Measurements from ENCODE around the gene PRLR. TPM values are rescaled to one million over a fixed set of nuclear protein-coding genes. Genes with fewer than 3 reads are reported as not detected.
"Not testable (repeated sequence)": the region's sequence is repeated elsewhere in the genome, so short reads cannot be mapped to it uniquely, and the experiment has no call there.

The PRLR gene
- total RNA-seq, 1 experiment from 2014 or later = not detected

DNA sequence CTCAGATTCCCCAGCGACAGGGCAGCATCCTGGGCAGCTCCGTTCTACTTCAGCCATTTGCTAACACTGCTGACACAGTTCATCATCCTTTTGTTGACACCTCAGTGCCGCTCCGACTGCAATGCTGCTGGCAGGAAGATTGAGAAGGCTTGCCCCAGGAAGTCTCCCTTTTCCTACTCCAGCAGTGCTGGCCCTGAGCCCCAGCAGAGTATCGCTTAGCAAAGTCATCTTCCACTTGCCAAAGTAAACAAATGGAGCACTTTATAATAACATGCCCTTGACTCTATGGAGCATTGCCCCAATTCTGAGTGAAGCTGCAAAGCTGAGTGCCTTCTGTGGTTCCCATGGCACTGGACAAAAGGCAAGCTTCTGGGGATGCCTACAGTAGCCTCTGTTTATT, 32.2 kb downstream of the PRLR start:
- DNase-seq = no peak
- Histone ChIP-seq H3K4me3 (ENCODE audit: low read length) (no peak overlapping the region), H3K4me2 (ENCODE audit: low read depth, low read length, poor library complexity, severe bottlenecking) (no peak overlapping the region), H3K36me3 (ENCODE audit: insufficient read depth, low read length) (no peaks in the 10 kb centered on the region), H3K4me1 (ENCODE audit: low read length) (peaks cover 11% of the 10 kb centered on the region), H2AFZ (ENCODE audit: low read length) (no peak overlapping the region), H3K9me3 (ENCODE audit: low read length) (no peaks in the 10 kb centered on the region), H3K27ac (ENCODE audit: low read length) (no peak overlapping the region), H3K9me2 (replicated peaks; ENCODE audit: insufficient read depth, low read length) (no peaks in the 10 kb centered on the region), H3K79me2 (ENCODE audit: low read length) (no peaks in the 10 kb centered on the region), H4K20me1 (ENCODE audit: insufficient read depth, low read depth, low read length) (no peaks in the 10 kb centered on the region; the same call in 1 of the 2 replicates), H3K27me3 (ENCODE audit: low read length) (no peaks in the 10 kb centered on the region), H3K9ac (ENCODE audit: low read length) (no peak overlapping the region)

DNA sequence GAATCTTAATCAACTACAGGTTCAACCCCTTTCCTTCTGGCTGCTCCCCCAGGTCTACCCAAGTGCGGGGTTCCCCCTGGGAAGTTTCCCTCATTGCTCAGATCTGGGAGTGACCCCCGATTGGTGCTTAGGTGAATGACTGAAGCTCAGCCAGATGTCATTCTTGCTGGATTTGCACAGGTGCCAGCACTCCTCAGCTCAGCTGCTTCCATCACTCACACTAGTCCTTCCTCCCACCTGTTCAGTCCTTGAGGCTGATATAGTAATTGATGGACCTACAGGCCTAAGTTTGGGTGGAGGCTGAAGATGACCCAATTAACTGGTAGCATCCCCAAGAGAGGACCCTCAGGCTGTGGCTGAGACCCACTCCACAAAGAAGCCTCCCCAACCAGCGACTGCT, 32.9 kb downstream of the PRLR start:
- no peak overlapping the region for H2AFZ ChIP-seq (ENCODE audit: low read length)
- H3K4me3 ChIP-seq (ENCODE audit: low read length) = no peak overlapping the region
- H3K27ac ChIP-seq (ENCODE audit: low read length) = no peak overlapping the region
- H3K4me1 ChIP-seq (ENCODE audit: low read length) = peaks cover 11% of the 10 kb centered on the region
- H3K9me3 ChIP-seq (ENCODE audit: low read length) = no peaks in the 10 kb centered on the region
- no peaks in the 10 kb centered on the region for H3K36me3 ChIP-seq (ENCODE audit: insufficient read depth, low read length)
- H3K27me3 ChIP-seq (ENCODE audit: low read length) = no peaks in the 10 kb centered on the region
- no peaks in the 10 kb centered on the region for H3K79me2 ChIP-seq (ENCODE audit: low read length)
- no peak overlapping the region for H3K4me2 ChIP-seq (ENCODE audit: low read depth, low read length, poor library complexity, severe bottlenecking)
- no peaks in the 10 kb centered on the region; the same call in 1 of the 2 replicates for H4K20me1 ChIP-seq (ENCODE audit: insufficient read depth, low read depth, low read length)
- no peak overlapping the region for H3K9ac ChIP-seq (ENCODE audit: low read length)
- no peaks in the 10 kb centered on the region for H3K9me2 ChIP-seq (replicated peaks; ENCODE audit: insufficient read depth, low read length)
- DNase-seq = no peak

DNA sequence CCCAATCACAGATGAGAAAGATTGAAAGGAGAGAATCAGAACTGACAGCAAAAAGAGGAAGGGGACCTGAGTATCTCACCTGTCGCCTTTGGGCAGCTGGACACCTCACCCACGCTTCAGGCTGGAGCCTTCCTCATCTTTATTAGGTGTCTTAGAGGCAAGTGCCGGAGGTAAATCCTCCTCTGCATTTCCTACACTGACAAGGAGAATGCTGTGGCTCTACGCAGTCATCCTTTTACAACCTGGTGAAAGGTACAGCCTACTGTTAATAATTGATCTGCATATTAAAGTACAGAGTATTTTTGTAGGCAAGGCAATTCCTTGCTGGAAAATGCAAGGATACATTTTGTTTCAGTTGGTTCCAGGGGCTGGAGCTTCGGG, 34.8 kb downstream of the PRLR start:
- no peaks in the 10 kb centered on the region for H3K79me2 ChIP-seq (ENCODE audit: low read length)
- no peak overlapping the region for H3K4me3 ChIP-seq (ENCODE audit: low read length)
- H3K27me3 ChIP-seq (ENCODE audit: low read length) = no peaks in the 10 kb centered on the region
- no peaks in the 10 kb centered on the region; the same call in 1 of the 2 replicates for H4K20me1 ChIP-seq (ENCODE audit: insufficient read depth, low read depth, low read length)
- no peak overlapping the region for H3K4me2 ChIP-seq (ENCODE audit: low read depth, low read length, poor library complexity, severe bottlenecking)
- no peaks in the 10 kb centered on the region for H3K36me3 ChIP-seq (ENCODE audit: insufficient read depth, low read length)
- H3K4me1 ChIP-seq (ENCODE audit: low read length) = peaks cover 11% of the 10 kb centered on the region
- no peak overlapping the region for H3K9ac ChIP-seq (ENCODE audit: low read length)
- H3K9me2 ChIP-seq (replicated peaks; ENCODE audit: insufficient read depth, low read length) = no peaks in the 10 kb centered on the region
- no peak overlapping the region for H2AFZ ChIP-seq (ENCODE audit: low read length)
- DNase-seq = no peak
- H3K27ac ChIP-seq (ENCODE audit: low read length) = no peak overlapping the region
- no peaks in the 10 kb centered on the region for H3K9me3 ChIP-seq (ENCODE audit: low read length)

DNA sequence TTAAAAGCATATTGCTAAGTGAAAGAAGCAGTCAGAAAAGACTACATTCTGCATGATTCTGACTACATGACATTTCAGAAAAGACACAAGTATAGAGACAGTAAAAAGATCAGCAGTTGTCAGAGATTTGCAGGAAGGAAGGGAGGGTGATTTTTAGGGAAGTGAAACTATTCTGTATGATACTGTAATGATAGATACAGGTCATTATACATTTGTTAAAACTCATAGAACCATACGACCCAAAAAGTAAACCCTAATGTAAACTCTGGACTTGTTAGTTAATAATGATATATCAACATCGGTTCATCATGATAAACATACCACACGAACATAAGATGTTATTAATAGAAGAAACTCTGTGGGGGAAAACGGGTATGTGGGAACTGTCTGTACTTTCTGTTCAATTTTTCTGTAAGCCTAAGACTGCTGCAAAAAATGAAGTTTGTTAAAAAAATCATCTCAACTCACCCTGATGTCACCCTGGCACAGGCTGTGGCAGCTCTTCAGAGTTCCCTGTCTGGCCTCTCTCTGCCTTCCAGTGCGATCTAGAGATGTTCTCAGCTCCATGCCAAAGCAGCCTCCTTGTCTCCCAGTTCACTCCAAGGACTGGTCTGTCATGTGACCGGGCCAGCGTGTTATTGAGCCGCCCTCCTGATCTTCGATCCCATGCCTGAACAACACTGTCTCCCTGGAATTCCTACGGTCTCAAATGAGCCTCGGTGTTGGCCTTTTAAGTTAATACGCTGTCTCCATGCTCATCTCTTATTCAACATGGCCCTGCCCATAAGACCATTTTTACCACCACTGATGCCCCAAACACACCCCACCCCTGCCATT, 35.4 kb downstream of the PRLR start:
- Histone ChIP-seq H2AFZ (ENCODE audit: low read length) (no peak overlapping the region; the same call in 1 of the 2 replicates), H3K27ac (ENCODE audit: low read length) (no peak overlapping the region), H3K9ac (ENCODE audit: low read length) (no peak overlapping the region), H3K9me2 (replicated peaks; ENCODE audit: insufficient read depth, low read length) (no peaks in the 10 kb centered on the region), H3K4me1 (ENCODE audit: low read length) (peaks cover 11% of the 10 kb centered on the region), H3K9me3 (ENCODE audit: low read length) (no peaks in the 10 kb centered on the region), H3K4me2 (ENCODE audit: low read depth, low read length, poor library complexity, severe bottlenecking) (peak overlapping the region; percentile 16), H4K20me1 (ENCODE audit: insufficient read depth, low read depth, low read length) (no peaks in the 10 kb centered on the region; the same call in 1 of the 2 replicates), H3K79me2 (ENCODE audit: low read length) (no peaks in the 10 kb centered on the region), H3K27me3 (ENCODE audit: low read length) (no peaks in the 10 kb centered on the region), H3K36me3 (ENCODE audit: insufficient read depth, low read length) (no peaks in the 10 kb centered on the region), H3K4me3 (ENCODE audit: low read length) (no peak overlapping the region)
- peak; percentile 76 for DNase-seq

DNA sequence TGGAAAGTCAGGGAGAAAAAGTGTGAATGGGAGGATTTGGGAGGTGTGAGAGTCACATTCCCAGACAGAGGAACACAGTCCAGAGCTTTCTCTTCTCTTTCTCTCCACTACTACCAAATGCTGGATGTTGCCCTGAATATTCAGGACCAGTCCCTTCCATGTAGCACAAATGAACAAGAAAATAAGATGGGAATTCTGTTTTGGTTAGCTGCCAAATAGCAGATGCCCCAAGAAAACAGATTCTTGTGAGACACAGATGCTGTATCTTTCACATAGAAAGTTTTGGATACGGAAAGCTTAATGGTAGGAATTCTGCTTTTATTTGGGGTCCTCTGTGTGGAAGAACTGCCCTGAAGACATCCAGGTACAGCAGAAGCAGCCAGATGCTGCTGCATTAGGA, 37.8 kb downstream of the PRLR start:
- no peaks in the 10 kb centered on the region; the same call in 1 of the 2 replicates for H4K20me1 ChIP-seq (ENCODE audit: insufficient read depth, low read depth, low read length)
- H3K4me1 ChIP-seq (ENCODE audit: low read length) = peaks cover 11% of the 10 kb centered on the region
- no peak overlapping the region for H2AFZ ChIP-seq (ENCODE audit: low read length)
- no peak overlapping the region for H3K4me3 ChIP-seq (ENCODE audit: low read length)
- no peaks in the 10 kb centered on the region for H3K36me3 ChIP-seq (ENCODE audit: insufficient read depth, low read length)
- H3K27ac ChIP-seq (ENCODE audit: low read length) = no peak overlapping the region
- no peaks in the 10 kb centered on the region for H3K9me3 ChIP-seq (ENCODE audit: low read length)
- DNase-seq = no peak
- no peaks in the 10 kb centered on the region for H3K27me3 ChIP-seq (ENCODE audit: low read length)
- no peak overlapping the region for H3K4me2 ChIP-seq (ENCODE audit: low read depth, low read length, poor library complexity, severe bottlenecking)
- H3K79me2 ChIP-seq (ENCODE audit: low read length) = no peaks in the 10 kb centered on the region
- no peaks in the 10 kb centered on the region for H3K9me2 ChIP-seq (replicated peaks; ENCODE audit: insufficient read depth, low read length)
- H3K9ac ChIP-seq (ENCODE audit: low read length) = no peak overlapping the region

DNA sequence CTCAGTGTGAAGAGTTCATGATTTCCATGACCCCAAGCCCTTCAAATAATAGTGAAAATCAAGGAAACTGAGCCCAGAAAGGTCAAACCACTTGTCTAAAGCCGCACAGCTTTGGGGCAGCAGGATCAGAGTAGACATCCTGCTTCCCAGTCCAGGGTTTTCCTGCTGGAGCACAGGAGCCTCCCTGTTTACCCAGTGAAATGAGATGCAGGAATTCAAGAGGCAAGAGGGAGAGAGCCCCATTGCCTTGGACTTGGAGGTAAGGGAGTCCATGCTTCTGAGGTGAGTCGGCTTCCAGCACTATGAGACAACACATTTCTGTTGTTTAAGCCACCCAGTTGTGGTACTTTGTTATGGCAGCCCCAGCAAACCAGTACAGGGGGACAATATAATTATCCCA, 40.5 kb downstream of the PRLR start:
- not testable (repeated sequence) for H3K27me3 ChIP-seq (ENCODE audit: low read length); H3K4me1 ChIP-seq (ENCODE audit: low read length); H3K79me2 ChIP-seq (ENCODE audit: low read length); DNase-seq; H3K27ac ChIP-seq (ENCODE audit: low read length); H3K9me3 ChIP-seq (ENCODE audit: low read length); H3K4me3 ChIP-seq (ENCODE audit: low read length); H4K20me1 ChIP-seq (ENCODE audit: insufficient read depth, low read depth, low read length); H3K9me2 ChIP-seq (replicated peaks; ENCODE audit: insufficient read depth, low read length); H3K9ac ChIP-seq (ENCODE audit: low read length); H2AFZ ChIP-seq (ENCODE audit: low read length); H3K4me2 ChIP-seq (ENCODE audit: low read depth, low read length, poor library complexity, severe bottlenecking); H3K36me3 ChIP-seq (ENCODE audit: insufficient read depth, low read length)

DNA sequence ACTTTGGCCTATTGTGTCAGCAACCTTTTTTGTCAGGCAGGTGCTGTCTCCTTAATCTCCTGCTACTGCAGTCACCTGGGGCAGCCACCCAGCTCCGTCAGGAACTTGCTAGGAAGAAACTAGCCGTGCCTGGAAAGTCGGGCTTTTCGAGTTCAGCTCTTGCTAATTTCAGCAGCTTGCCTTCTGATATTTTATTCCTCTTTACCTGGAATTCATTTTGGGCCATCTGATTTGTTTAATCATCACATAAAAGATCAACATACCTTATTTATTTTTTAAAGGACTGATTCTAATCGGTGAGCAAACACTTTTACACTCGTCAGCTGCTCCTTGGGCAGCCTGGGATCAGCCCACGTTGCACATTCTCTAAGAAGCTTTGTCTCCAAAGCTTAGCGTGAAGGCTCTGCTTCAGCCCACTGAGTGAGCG, 42.2 kb downstream of the PRLR start:
- Histone ChIP-seq H2AFZ (ENCODE audit: low read length) (no peak overlapping the region), H3K4me2 (ENCODE audit: low read depth, low read length, poor library complexity, severe bottlenecking) (no peak overlapping the region), H3K27ac (ENCODE audit: low read length) (no peak overlapping the region), H4K20me1 (ENCODE audit: insufficient read depth, low read depth, low read length) (no peaks in the 10 kb centered on the region), H3K4me3 (ENCODE audit: low read length) (no peak overlapping the region), H3K9ac (ENCODE audit: low read length) (no peak overlapping the region), H3K27me3 (ENCODE audit: low read length) (no peaks in the 10 kb centered on the region), H3K36me3 (ENCODE audit: insufficient read depth, low read length) (no peaks in the 10 kb centered on the region), H3K9me2 (replicated peaks; ENCODE audit: insufficient read depth, low read length) (no peaks in the 10 kb centered on the region), H3K9me3 (ENCODE audit: low read length) (no peaks in the 10 kb centered on the region), H3K4me1 (ENCODE audit: low read length) (no peaks in the 10 kb centered on the region), H3K79me2 (ENCODE audit: low read length) (no peaks in the 10 kb centered on the region)
- DNase-seq = no peak

DNA sequence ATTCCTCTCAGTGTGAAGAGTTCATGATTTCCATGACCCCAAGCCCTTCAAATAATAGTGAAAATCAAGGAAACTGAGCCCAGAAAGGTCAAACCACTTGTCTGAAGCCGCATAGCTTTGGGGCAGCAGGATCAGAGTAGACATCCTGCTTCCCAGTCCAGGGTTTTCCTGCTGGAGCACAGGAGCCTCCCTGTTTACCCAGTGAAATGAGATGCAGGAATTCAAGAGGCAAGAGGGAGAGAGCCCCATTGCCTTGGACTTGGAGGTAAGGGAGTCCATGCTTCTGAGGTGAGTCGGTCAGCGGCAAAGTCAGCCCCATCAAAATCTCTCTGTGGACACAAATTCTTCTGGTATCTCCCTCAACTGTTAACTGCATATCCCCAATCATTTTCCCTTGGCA, 42.7 kb downstream of the PRLR start:
- not testable (repeated sequence) for H3K9me3 ChIP-seq (ENCODE audit: low read length); H3K9ac ChIP-seq (ENCODE audit: low read length); DNase-seq; H3K4me2 ChIP-seq (ENCODE audit: low read depth, low read length, poor library complexity, severe bottlenecking); H3K27ac ChIP-seq (ENCODE audit: low read length); H4K20me1 ChIP-seq (ENCODE audit: insufficient read depth, low read depth, low read length); H3K9me2 ChIP-seq (replicated peaks; ENCODE audit: insufficient read depth, low read length); H3K79me2 ChIP-seq (ENCODE audit: low read length); H3K27me3 ChIP-seq (ENCODE audit: low read length); H3K4me1 ChIP-seq (ENCODE audit: low read length); H3K4me3 ChIP-seq (ENCODE audit: low read length); H3K36me3 ChIP-seq (ENCODE audit: insufficient read depth, low read length); H2AFZ ChIP-seq (ENCODE audit: low read length)

All from Karpas-422 (cell line).